WTC11 (cell line): ENCODE measurements around the gene RASGRF2. TPM values are rescaled to one million over a fixed set of nuclear protein-coding genes. Genes with fewer than 3 reads are reported as not detected.
A peak's percentile ranks its signal among the peaks of the same experiment; 100 is the strongest.

Experiments
- ATAC-seq: fragments of 200-7000 bp; cut with Tn5 transposase; 2 replicates; pipeline ENCODE4 v1.10.0; 2021; ENCODE audit warnings: mild to moderate bottlenecking, moderate library complexity
- CTCF ChIA-PET: fragments of 300-600 bp; sonication (Branson Sonifier 250); formaldehyde crosslinking; loops from one replicate; lab custom pipeline; 2021; ENCODE audit warnings: antibody characterized with exemption; lab: Charles Lee
- POLR2A ChIA-PET: fragments of 350-600 bp; sonication (Branson Sonifier 250); formaldehyde crosslinking; loops from one replicate; lab custom pipeline; 2021; ENCODE audit warnings: antibody characterized with exemption; lab: Charles Lee
- DNase-seq: peaks from one replicate; pipeline ENCODE4 v3.0.0; 2021; ENCODE audit warnings: low spot score
- H3K27ac Mint-ChIP-seq: 2 replicates; pipeline ENCODE4 v1.8.0; 2021; ENCODE audit warnings: mixed read lengths
- H3K27me3 Mint-ChIP-seq: 2 replicates; pipeline ENCODE4 v1.8.0; 2021; ENCODE audit warnings: low read depth, mild to moderate bottlenecking, moderate library complexity, mixed read lengths
- H3K36me3 Mint-ChIP-seq: 2 replicates; pipeline ENCODE4 v1.8.0; 2021; ENCODE audit warnings: mixed read lengths
- H3K4me1 Mint-ChIP-seq: 2 replicates; pipeline ENCODE4 v1.8.0; 2022; ENCODE audit warnings: mixed read lengths
- H3K4me3 Mint-ChIP-seq: 2 replicates; pipeline ENCODE4 v1.8.0; 2021; ENCODE audit warnings: mild to moderate bottlenecking, moderate library complexity, mixed read lengths
- H3K9me3 Mint-ChIP-seq: 2 replicates; pipeline ENCODE4 v1.8.0; 2021; ENCODE audit warnings: mixed read lengths
- CBFB ChIP-seq: sonication (generic); formaldehyde crosslinking; IDR thresholded peaks from 2 replicates; pipeline ENCODE4 v1.8.1; 2022; ENCODE audit warnings: mild to moderate bottlenecking, low read depth, missing genetic modification reagents
- ESRRA ChIP-seq: sonication (generic); formaldehyde crosslinking; IDR thresholded peaks from 2 replicates; pipeline ENCODE4 v1.8.1; 2022; ENCODE audit warnings: mild to moderate bottlenecking, missing genetic modification reagents, borderline replicate concordance
- FOXJ3 ChIP-seq: sonication (generic); formaldehyde crosslinking; IDR thresholded peaks from 2 replicates; pipeline ENCODE4 v1.9.0; 2021; ENCODE audit warnings: missing genetic modification reagents, mild to moderate bottlenecking, borderline replicate concordance
- FOXK1 ChIP-seq: sonication (generic); formaldehyde crosslinking; IDR thresholded peaks from 2 replicates; pipeline ENCODE4 v1.8.0; 2022; ENCODE audit warnings: mild to moderate bottlenecking, moderate library complexity, missing genetic modification reagents
- JAZF1 ChIP-seq: fragments of 250-450 bp; sonication (Bioruptor Pico); IDR thresholded peaks from 2 replicates; pipeline ENCODE4 v1.9.0; 2021; ENCODE audit warnings: moderate library complexity, mild to moderate bottlenecking, inconsistent platforms
- MYBL2 ChIP-seq: sonication (generic); formaldehyde crosslinking; IDR thresholded peaks from 2 replicates; pipeline ENCODE4 v1.8.1; 2023; ENCODE audit warnings: mild to moderate bottlenecking, moderate library complexity, missing genetic modification reagents
- NFE2L1 ChIP-seq: sonication (generic); formaldehyde crosslinking; IDR thresholded peaks from 2 replicates; pipeline ENCODE4 v1.8.1; 2023; ENCODE audit warnings: missing genetic modification reagents
- OVOL2 ChIP-seq: fragments of 250-450 bp; sonication (Bioruptor Pico); IDR thresholded peaks from 2 replicates; pipeline ENCODE4 v1.9.0; 2021; ENCODE audit warnings: mild to moderate bottlenecking, borderline replicate concordance
- SMAD3 ChIP-seq: sonication (generic); formaldehyde crosslinking; IDR thresholded peaks from 2 replicates; pipeline ENCODE4 v1.8.0; 2022; ENCODE audit warnings: missing genetic modification reagents, mild to moderate bottlenecking, borderline replicate concordance
- TEAD1 ChIP-seq: sonication (generic); formaldehyde crosslinking; IDR thresholded peaks from 2 replicates; pipeline ENCODE4 v1.8.0; 2022; ENCODE audit warnings: mild to moderate bottlenecking, missing genetic modification reagents
- TEAD4 ChIP-seq: sonication (generic); formaldehyde crosslinking; IDR thresholded peaks from 2 replicates; pipeline ENCODE4 v1.8.0; 2022; ENCODE audit warnings: mild to moderate bottlenecking, missing genetic modification reagents
- ZBTB21 ChIP-seq: sonication (generic); formaldehyde crosslinking; IDR thresholded peaks from 2 replicates; pipeline ENCODE4 v1.8.1; 2023; ENCODE audit warnings: mild to moderate bottlenecking, missing genetic modification reagents, borderline replicate concordance
- ZNF121 ChIP-seq: sonication (generic); formaldehyde crosslinking; IDR thresholded peaks from 2 replicates; pipeline ENCODE4 v1.8.0; 2023; ENCODE audit warnings: missing genetic modification reagents
- ZNF423 ChIP-seq: fragments of 250-450 bp; sonication (Bioruptor Pico); IDR thresholded peaks from 2 replicates; pipeline ENCODE4 v2.1.2; 2022; ENCODE audit warnings: mild to moderate bottlenecking, moderate library complexity
- total RNA-seq: library from RNA; stranded (reverse); gene quantifications from 3 replicates; pipeline ENCODE4 v1.2.3, GENCODE V29; 2021
- TF ChIP-seq, protein P1 (sequence below): fragments of 250-450 bp; sonication (Bioruptor Pico); IDR thresholded peaks from 2 replicates; pipeline ENCODE4 v1.9.0; 2021; ENCODE audit warnings: moderate library complexity, mild to moderate bottlenecking, inconsistent platforms, borderline replicate concordance
- TF ChIP-seq, protein P2 (sequence below): sonication (generic); formaldehyde crosslinking; IDR thresholded peaks from 2 replicates; pipeline ENCODE4 v1.8.1; 2023; ENCODE audit warnings: mild to moderate bottlenecking, missing genetic modification reagents
- TF ChIP-seq, protein P3 (sequence below): sonication (generic); formaldehyde crosslinking; IDR thresholded peaks from 2 replicates; pipeline ENCODE4 v1.8.1; 2022; ENCODE audit warnings: missing genetic modification reagents, borderline replicate concordance
- TF ChIP-seq, protein P4 (sequence below): fragments of 250-450 bp; sonication (Bioruptor Pico); IDR thresholded peaks from 2 replicates; pipeline ENCODE4 v1.9.0; 2021; ENCODE audit warnings: mild to moderate bottlenecking, borderline replicate concordance
- TF ChIP-seq, protein P5 (sequence below): fragments of 250-450 bp; sonication (Bioruptor Pico); conservative IDR thresholded peaks from 2 replicates; pipeline ENCODE4 v1.9.0; 2021; ENCODE audit warnings: mild to moderate bottlenecking
- TF ChIP-seq, protein P6 (sequence below): sonication (generic); formaldehyde crosslinking; IDR thresholded peaks from 2 replicates; pipeline ENCODE4 v1.8.1; 2022; ENCODE audit warnings: mild to moderate bottlenecking, moderate library complexity, missing genetic modification reagents
- TF ChIP-seq, protein P7 (sequence below): sonication (generic); formaldehyde crosslinking; IDR thresholded peaks from 2 replicates; pipeline ENCODE4 v1.8.1; 2023; ENCODE audit warnings: mild to moderate bottlenecking, missing genetic modification reagents, moderate library complexity

RASGRF2 gene
- total RNA-seq, 1 experiment from 2014 or later, result 17.6 TPM

DNA sequence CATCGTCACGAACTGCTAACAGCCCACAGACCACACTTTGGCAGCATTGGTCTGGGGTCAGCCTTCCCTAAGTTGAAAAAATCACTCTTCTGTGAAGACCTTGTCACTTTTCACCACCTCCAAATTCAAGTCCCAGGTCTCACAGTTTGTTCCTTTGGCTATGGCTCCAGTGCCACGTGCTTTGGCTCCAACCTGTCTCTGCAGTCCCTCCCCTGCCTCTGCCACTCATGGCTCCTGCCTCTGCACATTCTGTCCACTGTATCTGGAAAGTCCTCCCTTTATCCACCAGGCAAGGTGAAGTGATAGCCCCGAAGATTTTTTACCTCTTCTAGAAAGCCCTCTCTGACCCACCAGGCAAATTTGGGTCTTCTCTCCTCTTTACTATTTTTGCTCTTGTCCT, 278.3 kb downstream of the RASGRF2 start:
- ATAC-seq, result no peak
- POLR2A ChIA-PET, result no interaction called here

DNA sequence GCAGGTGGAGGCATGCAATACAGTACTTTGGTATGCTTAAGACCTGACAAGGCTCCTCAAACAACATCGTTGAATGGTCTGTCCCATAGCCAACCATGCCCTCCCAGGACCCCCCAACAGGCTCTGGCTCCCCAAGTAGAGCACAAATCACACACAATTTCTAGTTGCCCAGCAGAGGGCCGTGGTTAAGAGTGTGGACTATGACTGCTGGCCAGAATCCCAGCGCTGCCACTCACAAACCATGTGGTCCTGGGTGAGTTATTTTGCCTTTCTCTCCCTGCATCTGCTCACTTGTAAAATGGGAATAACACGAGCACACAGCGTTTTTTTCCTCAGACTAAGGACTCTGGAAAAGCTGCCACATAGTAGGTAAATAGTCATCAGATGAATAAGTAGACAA, 279.4 kb downstream of the RASGRF2 start:
- ATAC-seq (peak; percentile 19; the same call in 1 of the 2 replicates), DNase-seq (no peak)
- H3K9me3 Mint-ChIP-seq, result no peaks in the 10 kb centered on the region
- H3K4me1 Mint-ChIP-seq, result peaks cover 9% of the 10 kb centered on the region
- no peak overlapping the region for H3K27ac Mint-ChIP-seq
- POLR2A ChIA-PET, result interaction anchor here (0.6 kb wide), 1 partner anchor 9 kb away, joined by 3 read pairs; no protein-coding TSS in a partner anchor
- no peak overlapping the region for H3K4me3 Mint-ChIP-seq
- H3K27me3 Mint-ChIP-seq, result no peaks in the 10 kb centered on the region
- peaks cover 6% of the 10 kb centered on the region; the same call in 1 of the 2 replicates for H3K36me3 Mint-ChIP-seq
- CTCF ChIA-PET, result no interaction called here
- TF ChIP-seq, protein P1, sequence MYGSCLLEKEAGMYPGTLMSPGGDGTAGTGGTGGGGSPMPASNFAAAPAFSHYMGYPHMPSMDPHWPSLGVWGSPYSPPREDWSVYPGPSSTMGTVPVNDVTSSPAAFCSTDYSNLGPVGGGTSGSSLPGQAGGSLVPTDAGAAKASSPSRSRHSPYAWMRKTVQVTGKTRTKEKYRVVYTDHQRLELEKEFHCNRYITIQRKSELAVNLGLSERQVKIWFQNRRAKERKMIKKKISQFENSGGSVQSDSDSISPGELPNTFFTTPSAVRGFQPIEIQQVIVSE (CRISPR knock-in tag), result no peak
- TF ChIP-seq, protein P2, sequence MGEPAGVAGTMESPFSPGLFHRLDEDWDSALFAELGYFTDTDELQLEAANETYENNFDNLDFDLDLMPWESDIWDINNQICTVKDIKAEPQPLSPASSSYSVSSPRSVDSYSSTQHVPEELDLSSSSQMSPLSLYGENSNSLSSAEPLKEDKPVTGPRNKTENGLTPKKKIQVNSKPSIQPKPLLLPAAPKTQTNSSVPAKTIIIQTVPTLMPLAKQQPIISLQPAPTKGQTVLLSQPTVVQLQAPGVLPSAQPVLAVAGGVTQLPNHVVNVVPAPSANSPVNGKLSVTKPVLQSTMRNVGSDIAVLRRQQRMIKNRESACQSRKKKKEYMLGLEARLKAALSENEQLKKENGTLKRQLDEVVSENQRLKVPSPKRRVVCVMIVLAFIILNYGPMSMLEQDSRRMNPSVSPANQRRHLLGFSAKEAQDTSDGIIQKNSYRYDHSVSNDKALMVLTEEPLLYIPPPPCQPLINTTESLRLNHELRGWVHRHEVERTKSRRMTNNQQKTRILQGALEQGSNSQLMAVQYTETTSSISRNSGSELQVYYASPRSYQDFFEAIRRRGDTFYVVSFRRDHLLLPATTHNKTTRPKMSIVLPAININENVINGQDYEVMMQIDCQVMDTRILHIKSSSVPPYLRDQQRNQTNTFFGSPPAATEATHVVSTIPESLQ (CRISPR knock-in tag), result no peak
- TF ChIP-seq ZNF423 (CRISPR knock-in tag) (no peak), OVOL2 (CRISPR knock-in tag) (no peak), TEAD4 (CRISPR knock-in tag) (no peak), FOXK1 (CRISPR knock-in tag) (no peak), MYBL2 (CRISPR knock-in tag) (no peak), ESRRA (CRISPR knock-in tag) (no peak), NFE2L1 (CRISPR knock-in tag) (no peak)

More for the DNA sequence above, 278.3 kb downstream of the RASGRF2 start:
- H3K4me3 Mint-ChIP-seq, result no peak overlapping the region
- CTCF ChIA-PET, result interaction anchor here (0.6 kb wide), 1 partner anchor 79 kb away, joined by 4 read pairs; no protein-coding TSS in a partner anchor
- H3K27me3 Mint-ChIP-seq, result no peaks in the 10 kb centered on the region
- no peak overlapping the region; the same call in 1 of the 2 replicates for H3K27ac Mint-ChIP-seq
- H3K36me3 Mint-ChIP-seq, result peaks cover 6% of the 10 kb centered on the region; the same call in 1 of the 2 replicates
- peaks cover 21% of the 10 kb centered on the region for H3K4me1 Mint-ChIP-seq
- TF ChIP-seq FOXJ3 (CRISPR knock-in tag), result no peak
- TF ChIP-seq, protein P3, sequence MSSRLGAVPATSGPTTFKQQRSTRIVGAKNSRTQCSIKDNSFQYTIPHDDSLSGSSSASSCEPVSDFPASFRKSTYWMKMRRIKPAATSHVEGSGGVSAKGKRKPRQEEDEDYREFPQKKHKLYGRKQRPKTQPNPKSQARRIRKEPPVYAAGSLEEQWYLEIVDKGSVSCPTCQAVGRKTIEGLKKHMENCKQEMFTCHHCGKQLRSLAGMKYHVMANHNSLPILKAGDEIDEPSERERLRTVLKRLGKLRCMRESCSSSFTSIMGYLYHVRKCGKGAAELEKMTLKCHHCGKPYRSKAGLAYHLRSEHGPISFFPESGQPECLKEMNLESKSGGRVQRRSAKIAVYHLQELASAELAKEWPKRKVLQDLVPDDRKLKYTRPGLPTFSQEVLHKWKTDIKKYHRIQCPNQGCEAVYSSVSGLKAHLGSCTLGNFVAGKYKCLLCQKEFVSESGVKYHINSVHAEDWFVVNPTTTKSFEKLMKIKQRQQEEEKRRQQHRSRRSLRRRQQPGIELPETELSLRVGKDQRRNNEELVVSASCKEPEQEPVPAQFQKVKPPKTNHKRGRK (CRISPR knock-in tag), result no peak
- TF ChIP-seq, protein P4, sequence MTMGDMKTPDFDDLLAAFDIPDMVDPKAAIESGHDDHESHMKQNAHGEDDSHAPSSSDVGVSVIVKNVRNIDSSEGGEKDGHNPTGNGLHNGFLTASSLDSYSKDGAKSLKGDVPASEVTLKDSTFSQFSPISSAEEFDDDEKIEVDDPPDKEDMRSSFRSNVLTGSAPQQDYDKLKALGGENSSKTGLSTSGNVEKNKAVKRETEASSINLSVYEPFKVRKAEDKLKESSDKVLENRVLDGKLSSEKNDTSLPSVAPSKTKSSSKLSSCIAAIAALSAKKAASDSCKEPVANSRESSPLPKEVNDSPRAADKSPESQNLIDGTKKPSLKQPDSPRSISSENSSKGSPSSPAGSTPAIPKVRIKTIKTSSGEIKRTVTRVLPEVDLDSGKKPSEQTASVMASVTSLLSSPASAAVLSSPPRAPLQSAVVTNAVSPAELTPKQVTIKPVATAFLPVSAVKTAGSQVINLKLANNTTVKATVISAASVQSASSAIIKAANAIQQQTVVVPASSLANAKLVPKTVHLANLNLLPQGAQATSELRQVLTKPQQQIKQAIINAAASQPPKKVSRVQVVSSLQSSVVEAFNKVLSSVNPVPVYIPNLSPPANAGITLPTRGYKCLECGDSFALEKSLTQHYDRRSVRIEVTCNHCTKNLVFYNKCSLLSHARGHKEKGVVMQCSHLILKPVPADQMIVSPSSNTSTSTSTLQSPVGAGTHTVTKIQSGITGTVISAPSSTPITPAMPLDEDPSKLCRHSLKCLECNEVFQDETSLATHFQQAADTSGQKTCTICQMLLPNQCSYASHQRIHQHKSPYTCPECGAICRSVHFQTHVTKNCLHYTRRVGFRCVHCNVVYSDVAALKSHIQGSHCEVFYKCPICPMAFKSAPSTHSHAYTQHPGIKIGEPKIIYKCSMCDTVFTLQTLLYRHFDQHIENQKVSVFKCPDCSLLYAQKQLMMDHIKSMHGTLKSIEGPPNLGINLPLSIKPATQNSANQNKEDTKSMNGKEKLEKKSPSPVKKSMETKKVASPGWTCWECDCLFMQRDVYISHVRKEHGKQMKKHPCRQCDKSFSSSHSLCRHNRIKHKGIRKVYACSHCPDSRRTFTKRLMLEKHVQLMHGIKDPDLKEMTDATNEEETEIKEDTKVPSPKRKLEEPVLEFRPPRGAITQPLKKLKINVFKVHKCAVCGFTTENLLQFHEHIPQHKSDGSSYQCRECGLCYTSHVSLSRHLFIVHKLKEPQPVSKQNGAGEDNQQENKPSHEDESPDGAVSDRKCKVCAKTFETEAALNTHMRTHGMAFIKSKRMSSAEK (CRISPR knock-in tag), result no peak
- TF ChIP-seq ZNF121 (CRISPR knock-in tag), result no peak
- no peak for TF ChIP-seq ZBTB21
- no peak for TF ChIP-seq TEAD1
- TF ChIP-seq, protein P5, sequence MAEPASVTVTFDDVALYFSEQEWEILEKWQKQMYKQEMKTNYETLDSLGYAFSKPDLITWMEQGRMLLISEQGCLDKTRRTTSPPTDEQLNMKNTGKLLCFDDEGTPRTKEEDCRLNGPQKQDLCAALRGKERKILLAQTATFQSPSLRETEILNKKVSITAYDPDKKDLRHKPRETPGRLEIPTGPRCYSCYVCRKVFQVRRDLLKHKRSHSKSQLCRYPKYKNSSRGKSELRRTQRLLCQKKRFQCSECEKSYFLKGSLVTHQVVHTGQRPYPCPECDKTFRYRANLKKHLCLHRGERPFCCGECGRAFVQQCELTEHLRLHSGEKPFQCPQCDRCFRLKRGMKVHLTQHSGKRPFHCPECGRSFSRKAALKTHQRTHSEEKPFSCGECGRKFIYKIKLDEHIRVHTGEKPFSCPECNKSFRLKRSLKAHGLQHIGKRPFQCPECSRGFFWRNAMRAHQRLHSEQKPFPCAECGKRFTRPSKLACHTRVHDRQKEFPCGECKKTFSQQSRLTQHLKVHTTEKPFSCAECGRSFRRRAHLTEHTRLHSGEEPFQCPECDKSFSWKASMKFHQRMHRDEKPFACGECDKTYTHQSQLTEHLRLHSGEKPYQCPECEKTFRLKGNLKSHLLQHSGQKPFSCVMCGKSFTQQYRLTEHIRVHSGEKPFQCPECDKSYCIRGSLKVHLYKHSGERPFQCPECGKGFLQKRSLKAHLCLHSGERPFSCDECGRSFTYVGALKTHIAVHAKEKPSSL, result no peak
- no peak for TF ChIP-seq JAZF1 (CRISPR knock-in tag)
- TF ChIP-seq CBFB (CRISPR knock-in tag), result no peak
- TF ChIP-seq TEAD4 (CRISPR knock-in tag), result no peak
- TF ChIP-seq, protein P6, sequence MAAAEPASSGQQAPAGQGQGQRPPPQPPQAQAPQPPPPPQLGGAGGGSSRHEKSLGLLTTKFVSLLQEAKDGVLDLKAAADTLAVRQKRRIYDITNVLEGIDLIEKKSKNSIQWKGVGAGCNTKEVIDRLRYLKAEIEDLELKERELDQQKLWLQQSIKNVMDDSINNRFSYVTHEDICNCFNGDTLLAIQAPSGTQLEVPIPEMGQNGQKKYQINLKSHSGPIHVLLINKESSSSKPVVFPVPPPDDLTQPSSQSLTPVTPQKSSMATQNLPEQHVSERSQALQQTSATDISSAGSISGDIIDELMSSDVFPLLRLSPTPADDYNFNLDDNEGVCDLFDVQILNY (CRISPR knock-in tag), result no peak
- TF ChIP-seq, protein P7, sequence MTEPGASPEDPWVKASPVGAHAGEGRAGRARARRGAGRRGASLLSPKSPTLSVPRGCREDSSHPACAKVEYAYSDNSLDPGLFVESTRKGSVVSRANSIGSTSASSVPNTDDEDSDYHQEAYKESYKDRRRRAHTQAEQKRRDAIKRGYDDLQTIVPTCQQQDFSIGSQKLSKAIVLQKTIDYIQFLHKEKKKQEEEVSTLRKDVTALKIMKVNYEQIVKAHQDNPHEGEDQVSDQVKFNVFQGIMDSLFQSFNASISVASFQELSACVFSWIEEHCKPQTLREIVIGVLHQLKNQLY (CRISPR knock-in tag), result no peak
- no peak for TF ChIP-seq OVOL2 (CRISPR knock-in tag)
- no peak for TF ChIP-seq SMAD3 (CRISPR knock-in tag)
- H3K9me3 Mint-ChIP-seq, result no peaks in the 10 kb centered on the region
- no peak for DNase-seq
